ENCODE measurements around the gene ZBTB7C. TPM values are rescaled to one million over a fixed set of nuclear protein-coding genes. Genes with fewer than 3 reads are reported as not detected.

The ZBTB7C gene
- total RNA-seq, 1 donor from 2014 or later: under 0.01 TPM

GRCh38 chr18:48418539-48419276 is 9.5 kb upstream of the ZBTB7C start:
- DNase-seq (ENCODE audit: low read depth in 2 of 2): peak in 1 of 2 donors; percentile 14

GRCh38 chr18:48417985-48418384 is 8.8 kb upstream of the ZBTB7C start:
- DNase-seq (ENCODE audit: low read depth in 2 of 2): no peak

GRCh38 chr18:48413342-48413741 is 4.2 kb upstream of the ZBTB7C start:
- DNase-seq (ENCODE audit: low read depth in 2 of 2): no peak

- DNase-seq (ENCODE audit: low read depth in 2 of 2): peak; percentile 24 to 40
Measured at GRCh38 chr18:48412339-48412929, 3.3 kb upstream of the ZBTB7C start.

GRCh38 chr18:48410095-48410920 is 1.1 kb upstream of the ZBTB7C start:
- DNase-seq (ENCODE audit: low read depth in 2 of 2): peak; percentile 86 to 88

- DNase-seq (ENCODE audit: low read depth in 2 of 2): peak; percentile 11 to 14
Measured at GRCh38 chr18:48409591-48410094, 460 bp upstream of the ZBTB7C start.

GRCh38 chr18:48408111-48408726 is 964 bp downstream of the ZBTB7C start:
- peak; percentile 10 to 12 for DNase-seq (ENCODE audit: low read depth in 2 of 2)

- DNase-seq (ENCODE audit: low read depth in 2 of 2): no peak
Measured at GRCh38 chr18:48407358-48407757, 1.8 kb downstream of the ZBTB7C start.

- DNase-seq (ENCODE audit: low read depth in 2 of 2): no peak
Measured at GRCh38 chr18:48405978-48406377, 3.2 kb downstream of the ZBTB7C start.

- no peak for DNase-seq (ENCODE audit: low read depth in 2 of 2)
Measured at GRCh38 chr18:48404716-48405507, 4.3 kb downstream of the ZBTB7C start.

- no peak for DNase-seq (ENCODE audit: low read depth in 2 of 2)
Measured at GRCh38 chr18:48402953-48403352, 6.2 kb downstream of the ZBTB7C start.

GRCh38 chr18:48399303-48400075 is 9.7 kb downstream of the ZBTB7C start:
- DNase-seq (ENCODE audit: low read depth in 2 of 2): no peak

GRCh38 chr18:48398074-48398473 is 11.1 kb downstream of the ZBTB7C start:
- no peak for DNase-seq (ENCODE audit: low read depth in 2 of 2)

- no peak for DNase-seq (ENCODE audit: low read depth in 2 of 2)
Measured at GRCh38 chr18:48397021-48397420, 12.2 kb downstream of the ZBTB7C start.

- DNase-seq (ENCODE audit: low read depth in 2 of 2): no peak
Measured at GRCh38 chr18:48396561-48396960, 12.6 kb downstream of the ZBTB7C start.

GRCh38 chr18:48395646-48396045 is 13.5 kb downstream of the ZBTB7C start:
- no peak for DNase-seq (ENCODE audit: low read depth in 2 of 2)

- no peak for DNase-seq (ENCODE audit: low read depth in 2 of 2)
Measured at GRCh38 chr18:48394176-48394575, 15.0 kb downstream of the ZBTB7C start.

- no peak for DNase-seq (ENCODE audit: low read depth in 2 of 2)
Measured at GRCh38 chr18:48393776-48394175, 15.4 kb downstream of the ZBTB7C start.

- DNase-seq (ENCODE audit: low read depth in 2 of 2): no peak
Measured at GRCh38 chr18:48393170-48393569, 16.0 kb downstream of the ZBTB7C start.

- no peak for DNase-seq (ENCODE audit: low read depth in 2 of 2)
Measured at GRCh38 chr18:48392268-48392667, 16.9 kb downstream of the ZBTB7C start.

Measured in lung microvascular endothelial cell (primary cell).